Measurements from ENCODE around the gene UBR3. TPM values are rescaled to one million over a fixed set of nuclear protein-coding genes. Genes with fewer than 3 reads are reported as not detected.
"Not testable (repeated sequence)": the region's sequence is repeated elsewhere in the genome, so short reads cannot be mapped to it uniquely, and the experiment has no call there.

UBR3 gene
- total RNA-seq, 1 donor from 2014 or later = 35.6 TPM

DNA sequence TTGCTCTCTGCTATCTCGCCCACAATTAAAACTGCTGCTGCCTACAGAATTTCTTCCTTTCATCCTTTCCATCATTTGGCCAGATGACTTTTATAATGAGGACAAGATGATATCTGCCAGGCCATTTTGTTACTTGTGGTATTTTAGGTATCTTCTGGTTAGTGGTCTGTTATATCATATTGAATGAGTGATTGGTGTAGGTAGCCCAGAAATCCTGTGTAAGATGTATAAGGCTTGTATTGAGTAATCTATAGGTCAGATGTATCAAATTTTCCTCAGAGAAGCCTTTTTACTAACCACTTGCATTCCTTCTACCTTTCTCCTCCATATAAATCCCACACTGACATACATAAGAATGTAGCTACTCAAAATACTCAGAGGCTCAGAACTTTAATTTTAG lies 118.3 kb downstream of the UBR3 start:
- POLR2A ChIA-PET = no interaction called here
- CTCF ChIA-PET = no interaction called here
- ATAC-seq (ENCODE audit: low read depth) (no peak), DNase-seq (no peak)
- no peak overlapping the region for H3K27ac Mint-ChIP-seq
- H3K4me1 Mint-ChIP-seq = no peaks in the 10 kb centered on the region
- TF ChIP-seq, protein P1, sequence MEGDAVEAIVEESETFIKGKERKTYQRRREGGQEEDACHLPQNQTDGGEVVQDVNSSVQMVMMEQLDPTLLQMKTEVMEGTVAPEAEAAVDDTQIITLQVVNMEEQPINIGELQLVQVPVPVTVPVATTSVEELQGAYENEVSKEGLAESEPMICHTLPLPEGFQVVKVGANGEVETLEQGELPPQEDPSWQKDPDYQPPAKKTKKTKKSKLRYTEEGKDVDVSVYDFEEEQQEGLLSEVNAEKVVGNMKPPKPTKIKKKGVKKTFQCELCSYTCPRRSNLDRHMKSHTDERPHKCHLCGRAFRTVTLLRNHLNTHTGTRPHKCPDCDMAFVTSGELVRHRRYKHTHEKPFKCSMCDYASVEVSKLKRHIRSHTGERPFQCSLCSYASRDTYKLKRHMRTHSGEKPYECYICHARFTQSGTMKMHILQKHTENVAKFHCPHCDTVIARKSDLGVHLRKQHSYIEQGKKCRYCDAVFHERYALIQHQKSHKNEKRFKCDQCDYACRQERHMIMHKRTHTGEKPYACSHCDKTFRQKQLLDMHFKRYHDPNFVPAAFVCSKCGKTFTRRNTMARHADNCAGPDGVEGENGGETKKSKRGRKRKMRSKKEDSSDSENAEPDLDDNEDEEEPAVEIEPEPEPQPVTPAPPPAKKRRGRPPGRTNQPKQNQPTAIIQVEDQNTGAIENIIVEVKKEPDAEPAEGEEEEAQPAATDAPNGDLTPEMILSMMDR (IDR thresholded peaks at IDR 0.05) = no peak
- intact Hi-C loops (cut with micrococcal nuclease) = no loop called here
- H3K4me3 Mint-ChIP-seq = no peak overlapping the region
- peaks cover 55% of the 10 kb centered on the region for H3K36me3 Mint-ChIP-seq (ENCODE audit: low read depth)
- H3K27me3 Mint-ChIP-seq = no peaks in the 10 kb centered on the region
- H3K9me3 Mint-ChIP-seq = no peaks in the 10 kb centered on the region

- no peak overlapping the region for H3K27ac Mint-ChIP-seq
- H3K4me3 Mint-ChIP-seq = no peak overlapping the region
- ChIA-PET POLR2A (no interaction called here), CTCF (no interaction called here)
- TF ChIP-seq, protein P1 (IDR thresholded peaks at IDR 0.05) = no peak
- no peak for DNase-seq
- no peaks in the 10 kb centered on the region for H3K9me3 Mint-ChIP-seq
- ATAC-seq (ENCODE audit: low read depth) = no peak
- intact Hi-C loops (cut with micrococcal nuclease) = no loop called here
- no peaks in the 10 kb centered on the region for H3K4me1 Mint-ChIP-seq
- no peaks in the 10 kb centered on the region for H3K27me3 Mint-ChIP-seq
- peaks cover 55% of the 10 kb centered on the region for H3K36me3 Mint-ChIP-seq (ENCODE audit: low read depth)
These were observed 118.8 kb downstream of the UBR3 start for GRCh38 chr2:169946092-169946491.

DNA sequence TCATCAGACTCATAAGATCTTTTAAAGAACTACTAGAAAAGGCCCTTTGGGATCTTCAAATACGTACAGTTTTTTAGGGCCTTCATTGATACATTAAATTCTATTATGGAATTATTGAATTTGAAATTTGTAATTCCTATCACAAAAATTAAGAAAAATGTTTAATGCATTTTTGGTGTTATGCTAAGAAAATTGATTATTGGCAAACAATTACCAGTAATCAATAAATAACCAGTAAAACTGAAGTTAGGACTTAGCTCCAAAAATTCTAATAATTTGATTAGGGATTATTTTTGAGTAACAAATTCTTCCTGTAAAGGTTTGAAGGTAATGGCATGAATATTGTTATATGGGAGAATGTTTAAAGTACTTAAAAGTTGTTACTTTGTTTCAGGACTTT lies 119.3 kb downstream of the UBR3 start:
- ATAC-seq (ENCODE audit: low read depth) = no peak
- POLR2A ChIA-PET = no interaction called here
- intact Hi-C loops (cut with micrococcal nuclease) = no loop called here
- CTCF ChIA-PET = no interaction called here
- TF ChIP-seq, protein P1 (IDR thresholded peaks at IDR 0.05) = no peak
- Mint-ChIP-seq H3K9me3 (no peaks in the 10 kb centered on the region), H3K4me1 (no peaks in the 10 kb centered on the region), H3K27me3 (no peaks in the 10 kb centered on the region), H3K4me3 (no peak overlapping the region), H3K27ac (no peak overlapping the region), H3K36me3 (ENCODE audit: low read depth) (peaks cover 57% of the 10 kb centered on the region)
- DNase-seq = no peak

GRCh38 chr2:169955940-169956339 lies 128.7 kb downstream of the UBR3 start:
- Mint-ChIP-seq H3K27ac (no peak overlapping the region), H3K9me3 (no peaks in the 10 kb centered on the region), H3K4me3 (no peak overlapping the region), H3K36me3 (ENCODE audit: low read depth) (peaks cover 58% of the 10 kb centered on the region), H3K27me3 (no peaks in the 10 kb centered on the region), H3K4me1 (no peaks in the 10 kb centered on the region)
- intact Hi-C loops (cut with micrococcal nuclease) = no loop called here
- CTCF ChIA-PET = no interaction called here
- ATAC-seq (ENCODE audit: low read depth) = no peak
- TF ChIP-seq, protein P1 (IDR thresholded peaks at IDR 0.05) = no peak
- POLR2A ChIA-PET = no interaction called here
- DNase-seq = no peak

- H3K9me3 Mint-ChIP-seq; ATAC-seq (ENCODE audit: low read depth); H3K4me3 Mint-ChIP-seq; CTCF ChIA-PET; H3K27me3 Mint-ChIP-seq; POLR2A ChIA-PET; H3K4me1 Mint-ChIP-seq; intact Hi-C loops (cut with micrococcal nuclease); H3K27ac Mint-ChIP-seq; DNase-seq: not testable (repeated sequence)
- H3K36me3 Mint-ChIP-seq (ENCODE audit: low read depth) = peaks cover 55% of the 10 kb centered on the region
These were observed 130.0 kb downstream of the UBR3 start for GRCh38 chr2:169957219-169957618.

DNA sequence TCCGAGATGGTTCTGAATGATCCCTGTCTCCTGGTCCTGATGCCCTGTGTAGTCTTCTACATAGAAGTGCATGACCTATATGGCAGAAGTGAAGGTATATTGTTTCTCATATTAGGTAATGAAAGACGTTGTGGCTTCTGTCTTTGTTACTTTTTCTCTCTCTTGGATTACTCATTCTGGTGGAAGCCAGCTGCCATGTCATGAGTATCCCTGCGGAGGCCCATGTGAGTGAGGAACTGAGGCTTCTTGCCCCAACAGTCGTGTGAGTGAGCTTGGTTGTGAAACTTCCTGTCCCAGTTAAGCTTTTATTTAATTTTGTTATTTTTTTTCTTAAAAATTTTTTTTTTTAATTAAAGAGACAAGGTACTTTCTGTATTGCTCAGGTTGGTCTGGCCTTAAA lies 134.7 kb downstream of the UBR3 start:
- DNase-seq (no peak), ATAC-seq (ENCODE audit: low read depth) (no peak)
- Mint-ChIP-seq H3K4me1 (no peaks in the 10 kb centered on the region), H3K9me3 (no peaks in the 10 kb centered on the region), H3K36me3 (ENCODE audit: low read depth) (peaks cover 63% of the 10 kb centered on the region), H3K4me3 (no peak overlapping the region), H3K27me3 (no peaks in the 10 kb centered on the region), H3K27ac (no peak overlapping the region)
- TF ChIP-seq, protein P1 (IDR thresholded peaks at IDR 0.05) = no peak
- POLR2A ChIA-PET = no interaction called here
- CTCF ChIA-PET = no interaction called here
- intact Hi-C loops (cut with micrococcal nuclease) = no loop called here

Measured in activated B cell treated with CpG ODN at 0.5 μM for 24 hours (primary cell).